Rectal smooth muscle tissue (tissue), 1 donor: ENCODE measurements around the gene ARID4A.
"Not testable (repeated sequence)": the region's sequence is repeated elsewhere in the genome, so short reads cannot be mapped to it uniquely, and the experiment has no call there.

Experiments used
- H3K27ac ChIP-seq: one replicate; pipeline ENCODE4 v1.7.0; 2013; ENCODE audit warnings: low read depth, low read length, inconsistent platforms
- H3K27me3 ChIP-seq: one replicate; pipeline ENCODE4 v1.7.0; 2013; ENCODE audit warnings: low read length; ENCODE audit not compliant: control insufficient read depth, insufficient read depth
- H3K36me3 ChIP-seq: one replicate; pipeline ENCODE4 v1.7.0; 2013; ENCODE audit warnings: low read length; ENCODE audit not compliant: control insufficient read depth, insufficient read depth
- H3K4me1 ChIP-seq: one replicate; pipeline ENCODE4 v1.7.0; 2013; ENCODE audit warnings: low read length; ENCODE audit not compliant: control insufficient read depth, insufficient read depth
- H3K4me3 ChIP-seq: one replicate; pipeline ENCODE4 v1.7.0; 2013; ENCODE audit warnings: low read length
- H3K9ac ChIP-seq: one replicate; pipeline ENCODE4 v1.7.0; 2013; ENCODE audit warnings: low read length

Gene ARID4A

GRCh38 chr14:58341152-58341748 lies 42.9 kb downstream of the ARID4A start:
- no peak overlapping the region for H3K4me3 ChIP-seq
- H3K27ac ChIP-seq, result no peak overlapping the region
- peaks cover 5% of the 10 kb centered on the region for H3K36me3 ChIP-seq
- H3K9ac ChIP-seq, result no peak overlapping the region
- H3K4me1 ChIP-seq, result no peaks in the 10 kb centered on the region
- H3K27me3 ChIP-seq, result no peaks in the 10 kb centered on the region

GRCh38 chr14:58343535-58343934 lies 45.2 kb downstream of the ARID4A start:
- H3K4me3 ChIP-seq, H3K27me3 ChIP-seq, H3K9ac ChIP-seq, H3K36me3 ChIP-seq, H3K4me1 ChIP-seq, H3K27ac ChIP-seq: not testable (repeated sequence)

- H3K4me1 ChIP-seq, result peaks cover 10% of the 10 kb centered on the region
- H3K4me3 ChIP-seq, result no peak overlapping the region
- no peak overlapping the region for H3K9ac ChIP-seq
- H3K27ac ChIP-seq, result peak overlapping the region; percentile 48
- no peaks in the 10 kb centered on the region for H3K27me3 ChIP-seq
- peaks cover 10% of the 10 kb centered on the region for H3K36me3 ChIP-seq
Observed at GRCh38 chr14:58353516-58354299, 55.4 kb downstream of the ARID4A start.

GRCh38 chr14:58354808-58355207 lies 56.5 kb downstream of the ARID4A start:
- Histone ChIP-seq H3K4me3 (no peak overlapping the region), H3K27me3 (no peaks in the 10 kb centered on the region), H3K36me3 (peaks cover 14% of the 10 kb centered on the region), H3K4me1 (peaks cover 10% of the 10 kb centered on the region), H3K9ac (no peak overlapping the region), H3K27ac (peak overlapping the region; percentile 33)

- Histone ChIP-seq H3K36me3 (peaks cover 16% of the 10 kb centered on the region), H3K27me3 (no peaks in the 10 kb centered on the region), H3K4me1 (peaks cover 10% of the 10 kb centered on the region), H3K9ac (no peak overlapping the region), H3K27ac (peak overlapping the region; percentile 82), H3K4me3 (no peak overlapping the region)
Observed at GRCh38 chr14:58356268-58356667, 57.9 kb downstream of the ARID4A start.

GRCh38 chr14:58362272-58362671 lies 63.9 kb downstream of the ARID4A start:
- H3K27me3 ChIP-seq, H3K4me1 ChIP-seq, H3K4me3 ChIP-seq, H3K27ac ChIP-seq, H3K9ac ChIP-seq: not testable (repeated sequence)
- peaks cover 14% of the 10 kb centered on the region for H3K36me3 ChIP-seq

- no peak overlapping the region for H3K27ac ChIP-seq
- H3K9ac ChIP-seq, result no peak overlapping the region
- H3K36me3 ChIP-seq, result peaks cover 17% of the 10 kb centered on the region
- no peaks in the 10 kb centered on the region for H3K27me3 ChIP-seq
- no peaks in the 10 kb centered on the region for H3K4me1 ChIP-seq
- no peak overlapping the region for H3K4me3 ChIP-seq
Observed at GRCh38 chr14:58362798-58363412, 64.5 kb downstream of the ARID4A start.

- no peaks in the 10 kb centered on the region for H3K4me1 ChIP-seq
- H3K27ac ChIP-seq, result no peak overlapping the region
- H3K9ac ChIP-seq, result no peak overlapping the region
- peaks cover 15% of the 10 kb centered on the region for H3K36me3 ChIP-seq
- H3K4me3 ChIP-seq, result no peak overlapping the region
- no peaks in the 10 kb centered on the region for H3K27me3 ChIP-seq
Observed at GRCh38 chr14:58364316-58364715, 66.0 kb downstream of the ARID4A start.

- Histone ChIP-seq H3K27me3 (no peaks in the 10 kb centered on the region), H3K4me3 (no peak overlapping the region), H3K9ac (no peak overlapping the region), H3K36me3 (peaks cover 17% of the 10 kb centered on the region), H3K27ac (no peak overlapping the region), H3K4me1 (no peaks in the 10 kb centered on the region)
Observed at GRCh38 chr14:58367296-58367695, 68.9 kb downstream of the ARID4A start.

GRCh38 chr14:58368956-58369355 lies 70.6 kb downstream of the ARID4A start:
- no peaks in the 10 kb centered on the region for H3K27me3 ChIP-seq
- no peaks in the 10 kb centered on the region for H3K4me1 ChIP-seq
- no peak overlapping the region for H3K27ac ChIP-seq
- H3K9ac ChIP-seq, result no peak overlapping the region
- peaks cover 17% of the 10 kb centered on the region for H3K36me3 ChIP-seq
- H3K4me3 ChIP-seq, result no peak overlapping the region

- Histone ChIP-seq H3K36me3 (peaks cover 2% of the 10 kb centered on the region), H3K4me1 (no peaks in the 10 kb centered on the region), H3K27ac (no peak overlapping the region)
Observed at GRCh38 chr14:58376791-58377190, 78.4 kb downstream of the ARID4A start.

GRCh38 chr14:58390830-58391229 lies 92.5 kb downstream of the ARID4A start:
- no peak overlapping the region for H3K27ac ChIP-seq
- no peak overlapping the region for H3K9ac ChIP-seq
- H3K4me1 ChIP-seq, result no peaks in the 10 kb centered on the region
- no peaks in the 10 kb centered on the region for H3K27me3 ChIP-seq
- no peak overlapping the region for H3K4me3 ChIP-seq
- no peaks in the 10 kb centered on the region for H3K36me3 ChIP-seq

More at GRCh38 chr14:58376791-58377190, 78.4 kb downstream of the ARID4A start:
- Histone ChIP-seq H3K4me3 (no peak overlapping the region), H3K27me3 (no peaks in the 10 kb centered on the region), H3K9ac (no peak overlapping the region)

- Histone ChIP-seq H3K9ac (no peak overlapping the region), H3K4me1 (no peaks in the 10 kb centered on the region), H3K27ac (peak overlapping the region; percentile 72), H3K4me3 (peak overlapping the region; percentile 78), H3K36me3 (no peaks in the 10 kb centered on the region), H3K27me3 (no peaks in the 10 kb centered on the region)
Observed at GRCh38 chr14:58395562-58395811, 97.1 kb downstream of the ARID4A start.
